ACC112 (cell line): ENCODE measurements around the gene MCCC2.
"Not testable (repeated sequence)": the region's sequence is repeated elsewhere in the genome, so short reads cannot be mapped to it uniquely, and the experiment has no call there.

Source experiments
- H2AFZ ChIP-seq: fragments of 200-600 bp; sonication (generic); one replicate; pipeline ENCODE4 v1.6.0; 2017; ENCODE audit warnings: antibody characterized with exemption, low read length; ENCODE audit not compliant: unreplicated experiment
- H3K27ac ChIP-seq: fragments of 200-600 bp; sonication (generic); 2 replicates; pipeline ENCODE4 v1.5.1; 2014; ENCODE audit warnings: low read depth, mild to moderate bottlenecking, antibody characterized with exemption, low read length, moderate library complexity
- H3K27me3 ChIP-seq: fragments of 200-600 bp; sonication (generic); 2 replicates; pipeline ENCODE4 v1.6.1; 2014; ENCODE audit warnings: mild to moderate bottlenecking, antibody characterized with exemption, low read length, moderate library complexity, mixed read lengths; ENCODE audit not compliant: insufficient read depth
- H3K36me3 ChIP-seq: fragments of 200-600 bp; sonication (generic); 2 replicates; pipeline ENCODE4 v1.6.1; 2016; ENCODE audit warnings: mild to moderate bottlenecking, antibody characterized with exemption, low read length, moderate library complexity, mixed read lengths; ENCODE audit not compliant: insufficient read depth
- H3K4me1 ChIP-seq: fragments of 200-600 bp; sonication (generic); one replicate; pipeline ENCODE4 v1.6.1; 2016; ENCODE audit warnings: low read length, mixed read lengths; ENCODE audit not compliant: insufficient read depth, unreplicated experiment, control insufficient read depth
- H3K4me3 ChIP-seq: fragments of 200-600 bp; sonication (generic); 2 replicates; pipeline ENCODE4 v1.5.1; 2014; ENCODE audit warnings: mild to moderate bottlenecking, low read depth, low read length
- H3K79me2 ChIP-seq: fragments of 200-600 bp; sonication (generic); one replicate; pipeline ENCODE4 v1.6.0; 2016; ENCODE audit warnings: low read length; ENCODE audit not compliant: control insufficient read depth, unreplicated experiment, insufficient read depth

Gene MCCC2

DNA sequence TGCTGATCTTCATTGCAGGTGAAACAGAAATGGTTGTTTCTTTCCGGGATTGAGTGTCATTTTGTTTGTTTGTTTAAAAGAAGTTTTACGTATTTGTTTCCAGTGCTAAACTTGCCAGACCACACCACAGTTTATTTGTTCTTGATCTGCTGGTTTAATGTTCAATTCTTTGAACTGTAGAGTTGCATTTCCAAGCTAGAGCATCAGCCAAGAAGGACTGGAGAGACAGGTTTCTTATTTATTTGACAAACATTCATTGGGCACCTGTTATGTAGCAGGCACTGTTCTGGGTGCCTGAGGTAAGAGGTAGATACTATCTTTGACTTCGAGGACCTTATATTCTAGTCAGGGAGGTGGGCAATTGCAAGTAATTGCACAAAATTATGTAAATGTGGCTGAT lies 45.0 kb downstream of the MCCC2 start:
- Histone ChIP-seq H3K4me3 (no peak overlapping the region), H2AFZ (no peak overlapping the region), H3K79me2 (no peaks in the 10 kb centered on the region), H3K27me3 (no peaks in the 10 kb centered on the region), H3K4me1 (no peaks in the 10 kb centered on the region), H3K27ac (no peak overlapping the region), H3K36me3 (peaks cover 9% of the 10 kb centered on the region)

DNA sequence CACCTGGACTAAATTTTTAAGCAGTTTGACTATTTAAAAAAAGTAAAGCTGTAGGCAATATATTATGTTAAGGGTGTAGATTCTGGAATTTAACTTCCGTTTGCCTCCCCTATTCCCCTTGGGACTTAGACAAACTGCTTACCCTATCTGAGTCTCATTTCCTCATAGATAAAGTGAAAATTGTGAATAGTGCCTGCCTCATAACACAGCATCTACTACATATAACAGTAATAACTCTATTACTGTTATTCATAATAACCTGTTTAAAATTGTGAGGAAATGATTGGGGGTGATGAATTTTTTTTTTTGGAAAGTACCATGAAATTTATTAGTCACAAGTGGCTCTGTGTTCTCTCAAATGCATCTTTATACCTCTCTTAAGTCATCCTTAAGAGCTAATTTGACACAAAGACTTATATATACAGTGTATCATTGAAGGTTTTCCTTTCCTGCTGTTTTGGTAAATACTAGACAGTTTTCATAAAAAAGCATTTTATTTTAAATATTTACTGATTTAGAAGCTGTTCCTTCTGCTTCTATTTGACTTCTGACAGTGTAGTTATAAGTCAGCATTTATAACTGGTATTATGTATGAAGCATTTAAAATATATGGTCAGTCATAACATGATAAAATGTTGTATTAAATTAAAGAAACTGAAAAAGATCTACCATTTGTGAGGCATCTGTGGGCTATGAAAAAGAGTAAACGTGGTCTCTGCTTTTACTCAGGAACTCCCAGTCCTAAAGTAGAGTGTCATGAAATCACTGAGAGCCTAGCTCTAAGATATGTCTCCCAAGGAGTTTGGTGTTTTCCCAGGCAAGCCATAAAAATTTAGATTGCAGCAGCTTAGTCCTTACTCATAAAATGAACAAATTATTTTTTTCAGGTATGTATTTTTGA lies 46.4 kb downstream of the MCCC2 start:
- Histone ChIP-seq H3K27ac (no peak overlapping the region), H2AFZ (no peak overlapping the region), H3K4me3 (no peak overlapping the region), H3K79me2 (no peaks in the 10 kb centered on the region), H3K36me3 (peaks cover 13% of the 10 kb centered on the region), H3K27me3 (no peaks in the 10 kb centered on the region), H3K4me1 (no peaks in the 10 kb centered on the region)

GRCh38 chr5:71637133-71637532 lies 50.0 kb downstream of the MCCC2 start:
- Histone ChIP-seq H2AFZ (no peak overlapping the region), H3K79me2 (no peaks in the 10 kb centered on the region), H3K36me3 (peaks cover 16% of the 10 kb centered on the region), H3K4me1 (no peaks in the 10 kb centered on the region), H3K4me3 (no peak overlapping the region), H3K27me3 (no peaks in the 10 kb centered on the region), H3K27ac (no peak overlapping the region)

DNA sequence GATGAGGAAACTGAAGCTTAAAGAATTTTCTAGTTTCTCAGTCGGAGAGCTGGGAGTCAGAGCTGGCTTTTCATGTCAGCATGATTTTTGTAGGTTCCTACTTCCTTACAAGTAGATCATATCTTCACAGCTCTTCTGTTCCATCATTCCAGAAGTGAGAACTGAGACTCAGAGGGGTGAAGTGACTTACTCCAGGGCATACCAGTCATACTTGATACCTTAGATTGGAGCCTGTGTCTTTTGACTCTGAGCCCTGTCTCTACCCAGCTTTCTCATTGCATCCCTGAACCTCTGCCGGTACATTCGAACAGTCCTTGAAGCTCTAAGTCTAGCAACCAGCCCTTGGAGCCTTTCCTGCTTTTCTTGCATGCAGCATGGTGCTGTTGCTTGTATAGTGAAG lies 53.3 kb downstream of the MCCC2 start:
- Histone ChIP-seq H3K27ac (no peak overlapping the region), H2AFZ (no peak overlapping the region), H3K4me1 (no peaks in the 10 kb centered on the region), H3K36me3 (peaks cover 12% of the 10 kb centered on the region), H3K27me3 (no peaks in the 10 kb centered on the region), H3K79me2 (no peaks in the 10 kb centered on the region), H3K4me3 (no peak overlapping the region)

DNA sequence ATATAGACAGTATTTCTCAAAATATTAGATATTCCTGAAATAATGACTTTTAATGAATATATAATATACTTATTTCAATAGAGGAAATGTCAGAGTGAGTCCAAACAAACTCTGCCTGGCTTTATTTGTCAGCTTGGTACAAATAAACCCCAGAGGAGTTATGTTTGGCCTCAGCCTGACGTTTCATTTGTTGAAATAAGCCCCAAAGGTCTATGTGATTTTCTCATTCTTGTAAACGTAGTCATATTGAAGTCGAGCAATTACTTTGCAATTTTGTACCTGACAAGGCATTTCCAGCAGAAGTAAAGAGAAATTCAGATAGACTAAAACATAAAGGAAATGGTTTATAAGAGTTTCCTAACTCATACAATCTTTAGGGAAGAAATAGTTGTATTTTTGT lies 57.9 kb downstream of the MCCC2 start:
- Histone ChIP-seq H3K4me1 (no peaks in the 10 kb centered on the region), H3K4me3 (no peak overlapping the region), H2AFZ (no peak overlapping the region), H3K27ac (no peak overlapping the region), H3K36me3 (peaks cover 10% of the 10 kb centered on the region; the same call in 1 of the 2 replicates), H3K27me3 (no peaks in the 10 kb centered on the region), H3K79me2 (no peaks in the 10 kb centered on the region)

DNA sequence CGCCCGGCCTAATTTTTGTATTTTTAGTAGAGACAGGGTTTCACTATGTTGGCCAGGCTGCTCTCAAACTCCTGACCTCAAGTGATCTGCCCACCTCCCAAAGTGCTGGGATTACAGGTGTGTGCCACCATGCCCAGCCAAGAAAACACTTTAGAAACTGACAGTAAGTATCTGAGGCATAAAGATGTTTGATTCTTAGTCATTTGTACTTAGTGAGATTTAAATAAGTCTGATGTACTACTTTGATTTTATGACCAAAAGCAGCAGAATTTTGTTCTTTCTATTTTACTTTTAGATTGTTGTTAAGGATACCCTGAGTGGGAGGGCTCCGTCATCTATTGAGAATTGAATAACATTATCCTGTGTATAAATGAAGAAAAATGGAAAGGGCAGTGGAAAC lies 63.8 kb downstream of the MCCC2 start:
- not testable (repeated sequence) for H3K27me3 ChIP-seq, H3K27ac ChIP-seq, H3K79me2 ChIP-seq, H3K4me1 ChIP-seq, H2AFZ ChIP-seq, H3K4me3 ChIP-seq
- peaks cover 16% of the 10 kb centered on the region; the same call in 1 of the 2 replicates for H3K36me3 ChIP-seq

DNA sequence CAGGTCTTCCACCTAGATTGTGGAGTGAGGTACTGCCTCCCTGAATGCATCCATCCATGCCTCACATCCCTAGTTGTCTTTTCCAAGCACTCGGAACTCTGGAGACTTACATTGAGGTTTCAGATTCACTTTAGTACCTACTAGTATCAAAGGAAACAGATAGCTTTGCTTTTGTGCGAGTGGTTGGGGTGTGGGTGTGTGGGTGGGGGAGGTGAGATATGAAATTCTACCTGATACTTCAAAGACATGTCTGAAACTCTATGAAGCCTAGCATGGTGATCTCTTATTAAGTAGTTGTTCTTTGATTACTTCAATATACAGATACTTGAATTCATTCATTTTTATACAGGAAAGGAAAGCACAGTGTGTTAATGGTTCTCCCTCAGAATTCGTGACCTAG lies 64.4 kb downstream of the MCCC2 start:
- Histone ChIP-seq H3K27me3 (no peaks in the 10 kb centered on the region), H2AFZ (no peak overlapping the region), H3K4me3 (no peak overlapping the region), H3K27ac (no peak overlapping the region), H3K36me3 (peaks cover 14% of the 10 kb centered on the region; the same call in 1 of the 2 replicates), H3K79me2 (no peaks in the 10 kb centered on the region), H3K4me1 (no peaks in the 10 kb centered on the region)

DNA sequence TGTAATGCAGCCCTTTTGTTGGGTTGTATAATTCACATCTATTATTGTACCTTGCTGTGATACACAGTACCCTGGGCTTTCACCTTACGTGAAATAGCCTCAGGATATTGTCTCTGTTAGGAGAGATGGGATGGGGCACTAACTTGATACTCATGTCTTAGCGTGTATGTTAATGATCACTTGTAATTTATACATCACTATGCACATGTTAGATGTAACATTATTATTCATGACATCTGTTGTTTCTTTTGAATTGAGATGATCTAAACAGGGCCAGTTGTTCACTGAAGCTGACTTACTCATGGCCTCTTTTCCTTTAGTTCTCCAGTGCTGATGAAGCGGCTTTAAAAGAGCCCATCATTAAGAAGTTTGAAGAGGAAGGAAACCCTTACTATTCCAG lies 65.2 kb downstream of the MCCC2 start:
- no peaks in the 10 kb centered on the region for H3K27me3 ChIP-seq

DNA sequence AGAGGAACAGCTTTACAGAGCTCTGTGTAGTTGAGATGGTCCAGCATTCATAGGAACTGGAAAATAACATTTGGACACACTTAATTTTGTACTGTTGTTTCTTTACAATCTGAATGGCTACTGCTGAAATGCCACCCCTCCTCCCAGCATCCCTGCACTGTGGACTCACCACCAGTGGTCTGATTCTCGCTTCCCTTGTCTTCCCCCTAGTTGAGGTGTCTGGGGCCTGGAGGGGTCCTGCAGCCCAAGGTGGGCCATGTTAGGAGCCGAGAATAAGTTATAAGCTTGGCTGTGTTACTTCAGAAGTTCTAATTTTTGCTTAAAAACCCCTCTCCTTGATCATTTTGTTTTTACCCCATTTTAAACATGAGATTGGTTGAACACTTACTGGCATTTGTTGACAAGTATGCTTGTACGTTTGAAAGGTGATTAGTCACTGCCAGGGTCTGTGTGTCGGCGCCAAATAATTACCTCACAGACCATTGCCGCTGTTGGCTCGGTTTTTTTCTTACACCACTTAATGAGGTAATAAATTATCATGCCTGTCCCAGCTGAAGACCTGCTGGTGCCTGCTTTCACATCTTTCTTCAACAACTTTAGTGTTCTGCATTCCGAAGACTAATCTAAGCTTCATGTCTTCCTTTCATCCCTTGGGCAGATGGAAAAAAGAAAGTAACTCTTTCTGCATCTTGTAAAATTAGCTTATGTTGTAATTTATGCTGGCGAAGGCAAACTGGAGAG lies 65.8 kb downstream of the MCCC2 start:
- H3K36me3 ChIP-seq = peaks cover 10% of the 10 kb centered on the region; the same call in 1 of the 2 replicates
- no peak overlapping the region for H2AFZ ChIP-seq
- H3K4me3 ChIP-seq = no peak overlapping the region
- H3K4me1 ChIP-seq = no peaks in the 10 kb centered on the region
- no peak overlapping the region for H3K27ac ChIP-seq
- H3K79me2 ChIP-seq = no peaks in the 10 kb centered on the region
- no peaks in the 10 kb centered on the region for H3K27me3 ChIP-seq

More for the DNA sequence above, 65.2 kb downstream of the MCCC2 start:
- no peak overlapping the region for H3K4me3 ChIP-seq
- no peaks in the 10 kb centered on the region for H3K4me1 ChIP-seq
- H3K27ac ChIP-seq = no peak overlapping the region
- H3K79me2 ChIP-seq = no peaks in the 10 kb centered on the region
- peaks cover 10% of the 10 kb centered on the region; the same call in 1 of the 2 replicates for H3K36me3 ChIP-seq
- H2AFZ ChIP-seq = no peak overlapping the region

GRCh38 chr5:71658916-71659662 lies 71.9 kb downstream of the MCCC2 start:
- H3K27ac ChIP-seq = no peak overlapping the region
- no peaks in the 10 kb centered on the region for H3K36me3 ChIP-seq
- no peaks in the 10 kb centered on the region for H3K4me1 ChIP-seq
- H3K79me2 ChIP-seq = no peaks in the 10 kb centered on the region
- H3K27me3 ChIP-seq = no peaks in the 10 kb centered on the region
- no peak overlapping the region for H2AFZ ChIP-seq
- H3K4me3 ChIP-seq = no peak overlapping the region
